Fibroblast of the aortic adventitia (primary cell): ENCODE measurements around the gene PI4K2A. TPM values are rescaled to one million over a fixed set of nuclear protein-coding genes. Genes with fewer than 3 reads are reported as not detected.
"Not testable (repeated sequence)": the region's sequence is repeated elsewhere in the genome, so short reads cannot be mapped to it uniquely, and the experiment has no call there.

Source experiments
- DNase-seq: peaks from one replicate; pipeline ENCODE4 v3.0.0-alpha.2; 2010; ENCODE audit warnings: low read depth
- H3K4me3 ChIP-seq: 2 replicates; pipeline ENCODE4 v1.5.1; 2011; ENCODE audit warnings: low read depth, mild to moderate bottlenecking, control low read depth, low read length, moderate library complexity
- total RNA-seq: library from RNA; depleted of rRNA; stranded (reverse); fragments of >200 nt; gene quantifications from 2 replicates; pipeline ENCODE4 v1.2.3, GENCODE V29; 2012; ENCODE audit warnings: low replicate concordance
- TF ChIP-seq, protein P1 (sequence below): IDR thresholded peaks from 2 replicates; pipeline ENCODE4 v1.5.1; 2011; ENCODE audit warnings: mild to moderate bottlenecking, low read length, control low read depth, inconsistent platforms; ENCODE audit not compliant: insufficient read depth

Gene PI4K2A
- total RNA-seq, 1 donor = 22.3 TPM

DNA sequence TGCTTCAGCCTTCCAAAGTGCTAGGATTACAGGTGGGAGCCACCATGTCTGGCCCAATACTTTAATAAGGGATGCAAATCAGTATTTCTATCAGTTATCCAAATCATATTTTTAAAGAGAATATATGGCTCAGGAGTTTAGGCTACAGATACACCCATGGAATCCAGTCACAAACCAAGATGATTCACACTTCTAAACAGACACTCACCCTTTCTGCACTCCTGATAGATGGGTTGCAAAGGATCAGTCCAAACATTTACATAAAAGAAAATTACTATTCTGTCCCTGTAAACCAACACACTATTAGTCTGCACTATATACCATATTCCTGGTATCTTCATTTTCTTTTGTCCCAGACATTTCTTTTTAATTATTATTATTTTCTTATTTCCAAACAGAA is 9.4 kb upstream of the PI4K2A start:
- TF ChIP-seq, protein P1, sequence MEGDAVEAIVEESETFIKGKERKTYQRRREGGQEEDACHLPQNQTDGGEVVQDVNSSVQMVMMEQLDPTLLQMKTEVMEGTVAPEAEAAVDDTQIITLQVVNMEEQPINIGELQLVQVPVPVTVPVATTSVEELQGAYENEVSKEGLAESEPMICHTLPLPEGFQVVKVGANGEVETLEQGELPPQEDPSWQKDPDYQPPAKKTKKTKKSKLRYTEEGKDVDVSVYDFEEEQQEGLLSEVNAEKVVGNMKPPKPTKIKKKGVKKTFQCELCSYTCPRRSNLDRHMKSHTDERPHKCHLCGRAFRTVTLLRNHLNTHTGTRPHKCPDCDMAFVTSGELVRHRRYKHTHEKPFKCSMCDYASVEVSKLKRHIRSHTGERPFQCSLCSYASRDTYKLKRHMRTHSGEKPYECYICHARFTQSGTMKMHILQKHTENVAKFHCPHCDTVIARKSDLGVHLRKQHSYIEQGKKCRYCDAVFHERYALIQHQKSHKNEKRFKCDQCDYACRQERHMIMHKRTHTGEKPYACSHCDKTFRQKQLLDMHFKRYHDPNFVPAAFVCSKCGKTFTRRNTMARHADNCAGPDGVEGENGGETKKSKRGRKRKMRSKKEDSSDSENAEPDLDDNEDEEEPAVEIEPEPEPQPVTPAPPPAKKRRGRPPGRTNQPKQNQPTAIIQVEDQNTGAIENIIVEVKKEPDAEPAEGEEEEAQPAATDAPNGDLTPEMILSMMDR = no peak
- no peak overlapping the region for H3K4me3 ChIP-seq
- no peak for DNase-seq

DNA sequence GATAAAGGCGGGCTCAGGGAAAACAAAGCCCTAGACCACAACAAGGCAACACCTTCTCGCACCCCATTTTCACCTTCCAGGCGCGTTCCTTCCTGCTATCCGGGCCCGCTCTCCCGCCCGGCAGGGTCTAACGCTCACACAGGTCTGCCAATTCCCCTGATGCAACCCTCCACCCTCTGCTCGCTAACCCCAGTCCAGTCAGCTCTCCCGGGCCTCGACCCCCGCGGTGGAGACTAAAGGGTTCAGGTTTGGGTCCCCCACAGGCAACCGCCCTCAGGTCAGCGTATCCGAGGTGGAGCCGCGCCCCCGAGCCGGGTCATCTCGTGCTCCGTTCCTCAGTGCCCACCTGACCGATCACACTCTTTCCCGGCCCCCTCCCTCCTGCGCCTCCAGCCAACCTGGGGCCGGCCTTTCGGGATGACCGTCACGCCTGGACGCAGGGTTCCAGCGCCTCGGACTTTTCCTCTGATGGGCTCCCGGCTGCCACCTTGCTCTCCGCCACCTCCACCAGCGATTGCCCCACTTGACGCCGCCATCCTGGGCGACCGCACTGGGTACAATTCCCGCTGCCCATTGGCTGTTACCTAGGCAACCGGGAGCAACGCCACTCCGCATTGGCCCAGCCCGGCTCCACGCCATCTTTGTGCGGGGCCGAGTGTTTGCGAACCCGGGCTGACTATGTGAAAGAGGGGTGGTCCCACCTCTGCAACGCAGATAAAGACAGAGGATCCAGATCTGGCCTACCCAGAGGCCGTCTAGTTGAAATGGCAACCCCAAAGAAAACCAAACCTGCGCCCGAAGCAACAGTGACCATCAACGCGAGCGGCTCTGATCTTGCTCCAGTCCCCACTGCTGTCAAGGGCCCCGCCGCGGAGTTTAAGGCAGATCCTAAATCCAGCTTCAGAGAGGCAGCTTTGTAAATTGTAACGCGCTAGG is 7.3 kb upstream of the PI4K2A start, which contains the start of gene MORN4:
TSS of gene MORN4 (minus strand) at position 552 of the 936 bp plus-strand sequence. CDS start 13,847 bp downstream, outside the sequence.
- TF ChIP-seq, protein P1 = no peak
- DNase-seq = peak; percentile 90
- H3K4me3 ChIP-seq = peak within 1 kb of the TSS; percentile 90

DNA sequence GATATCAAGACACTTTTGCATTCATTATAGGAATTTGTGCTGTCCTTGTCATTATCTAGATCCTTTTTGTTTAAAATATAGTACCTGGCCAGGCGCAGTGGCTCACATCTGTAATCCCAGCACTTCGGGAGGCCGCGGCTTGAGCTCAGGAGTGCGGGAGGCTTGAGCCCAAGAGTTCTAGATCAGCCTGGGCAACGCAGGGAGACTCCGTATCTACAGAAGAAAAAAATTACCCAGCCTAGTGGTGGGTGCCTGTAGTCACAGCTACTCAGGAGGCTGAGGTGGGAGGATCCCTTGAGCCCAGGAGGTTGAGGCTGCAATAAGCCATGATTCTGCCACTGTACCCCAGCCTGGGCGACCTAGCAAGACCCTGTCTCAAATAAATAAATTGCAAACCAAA is 6.5 kb upstream of the PI4K2A start:
- TF ChIP-seq, protein P1 = peak; percentile 11
- no peak for DNase-seq
- peak overlapping the region; percentile 90 for H3K4me3 ChIP-seq

DNA sequence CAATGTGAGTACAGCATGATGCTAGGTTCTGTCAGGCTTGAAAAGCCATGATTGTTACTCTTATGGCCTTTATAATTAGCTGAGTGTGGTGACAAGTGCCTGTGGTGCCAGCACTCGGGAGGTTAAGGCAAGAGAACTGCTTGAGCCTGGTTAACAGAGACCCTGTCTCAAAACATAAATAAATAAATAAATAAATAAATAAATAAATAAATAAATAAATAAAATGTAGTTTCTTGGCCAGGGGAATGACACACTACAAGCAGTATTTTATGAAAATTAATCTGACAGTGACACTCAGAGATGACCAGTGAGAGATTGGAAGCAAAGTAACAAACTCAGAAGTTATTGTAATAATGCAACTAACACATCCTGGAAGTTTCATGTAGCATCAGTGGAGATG is 4.9 kb upstream of the PI4K2A start:
- TF ChIP-seq, protein P1 = no peak
- H3K4me3 ChIP-seq = no peak overlapping the region

DNA sequence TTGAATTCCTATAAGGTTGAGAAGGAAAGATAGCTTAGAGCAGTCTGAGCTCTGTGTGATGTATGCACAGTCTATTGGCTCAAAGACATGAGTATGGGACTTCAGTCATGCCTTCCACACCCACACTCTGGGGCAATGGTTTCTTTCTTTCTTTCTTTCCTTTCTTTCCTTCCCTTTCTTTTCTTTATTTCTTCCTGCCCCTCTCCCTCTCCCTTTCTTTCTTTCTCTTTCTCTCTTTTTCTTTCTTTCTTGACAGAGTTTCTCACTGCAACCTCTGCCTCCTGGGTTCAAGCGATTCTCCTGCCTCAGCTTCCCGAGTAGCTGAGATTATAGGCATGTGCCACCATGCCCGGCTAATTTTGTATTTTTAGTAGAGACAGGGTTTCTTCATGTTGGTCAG is 1.4 kb upstream of the PI4K2A start:
- not testable (repeated sequence) for H3K4me3 ChIP-seq, DNase-seq

More for the DNA sequence above, 4.9 kb upstream of the PI4K2A start:
- no peak for DNase-seq

DNA sequence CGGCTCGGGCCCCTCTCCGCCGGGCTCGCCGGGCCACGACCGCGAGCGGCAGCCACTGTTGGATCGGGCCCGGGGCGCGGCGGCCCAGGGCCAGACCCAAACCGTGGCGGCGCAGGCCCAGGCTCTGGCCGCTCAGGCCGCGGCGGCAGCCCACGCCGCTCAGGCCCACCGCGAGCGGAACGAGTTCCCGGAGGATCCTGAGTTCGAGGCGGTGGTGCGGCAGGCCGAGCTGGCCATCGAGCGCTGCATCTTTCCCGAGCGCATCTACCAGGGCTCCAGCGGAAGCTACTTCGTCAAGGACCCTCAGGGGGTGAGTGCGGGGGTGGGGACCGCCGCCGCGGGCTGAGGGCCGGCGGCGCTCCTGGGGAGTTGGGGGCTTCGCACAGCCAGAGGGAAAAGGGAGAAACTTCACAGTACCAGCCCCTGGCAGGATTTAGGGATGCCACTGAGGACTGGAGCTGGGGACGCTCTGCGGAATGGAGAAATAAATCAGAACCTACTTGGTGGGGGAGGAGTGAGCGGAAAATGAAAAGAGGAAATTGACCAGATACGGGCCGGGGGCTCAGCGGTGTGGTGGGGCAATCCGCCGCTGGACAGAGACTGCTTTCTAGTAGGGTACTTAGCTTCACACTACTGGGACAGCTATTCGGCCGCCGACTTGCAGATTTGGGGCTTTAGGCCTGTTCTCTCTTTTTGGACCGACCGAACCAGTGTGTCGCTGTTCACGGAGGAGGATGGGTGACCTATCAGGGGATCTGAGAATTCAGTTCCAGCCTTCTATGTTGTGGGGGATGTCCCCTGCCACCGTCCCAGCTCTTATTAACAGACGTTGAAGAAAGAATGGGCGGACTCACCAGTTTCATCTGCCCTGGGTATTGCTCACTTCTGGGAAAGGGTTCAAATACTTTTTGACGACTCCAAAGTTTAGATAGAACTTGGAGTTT is 669 bp downstream of the PI4K2A start:
- TF ChIP-seq, protein P1 = no peak
- DNase-seq = peak; percentile 80
- peak overlapping the region; percentile 72 for H3K4me3 ChIP-seq

DNA sequence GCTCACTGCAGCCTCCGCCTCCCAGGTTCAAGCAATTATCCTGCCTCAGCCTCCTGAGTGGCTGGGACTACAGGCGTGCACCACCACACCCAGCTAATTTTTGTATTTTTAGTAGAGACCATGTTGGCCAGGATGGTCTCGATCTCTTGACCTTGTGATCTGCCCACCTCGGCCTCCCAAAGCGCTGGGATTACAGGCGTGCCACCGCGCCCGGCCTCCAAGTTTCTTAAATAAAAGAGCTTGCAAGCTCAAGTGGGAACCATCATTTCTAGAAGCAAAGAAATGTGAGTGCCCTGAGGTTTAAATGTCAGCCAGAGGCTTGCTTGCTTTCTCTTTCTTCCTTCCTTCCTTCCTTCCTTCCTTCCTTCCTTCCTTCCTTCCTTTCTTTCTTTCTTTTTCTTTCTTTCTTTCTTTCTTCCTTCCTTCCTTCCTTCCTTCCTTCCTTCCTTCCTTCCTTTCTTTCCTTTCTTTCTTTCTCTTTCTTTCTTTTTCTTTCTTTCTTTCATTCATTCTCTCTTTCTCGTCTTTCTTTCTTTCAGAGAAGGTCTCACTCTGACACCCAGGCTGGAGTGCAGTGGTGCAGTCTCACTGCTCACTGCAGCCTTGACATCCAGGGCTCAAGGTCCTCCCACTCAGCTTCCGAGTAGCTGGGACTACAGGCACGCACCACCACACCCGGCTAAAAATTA is 2.1 kb downstream of the PI4K2A start:
- not testable (repeated sequence) for H3K4me3 ChIP-seq, DNase-seq
